Bronchial epithelial cell (primary cell): Measurements from ENCODE around the gene CASQ1. TPM values are rescaled to one million over a fixed set of nuclear protein-coding genes. Genes with fewer than 3 reads are reported as not detected.

ENCODE experiments used
- DNase-seq: peaks from one replicate; pipeline ENCODE4 v3.0.0-alpha.2; 2010; ENCODE audit warnings: low read depth
- FAIRE-seq: peaks from 2 replicates; lab custom pipeline; 2011; peaks lifted over from hg19 to GRCh38; lab: Jason Lieb, UNC
- H3K27me3 ChIP-seq: 2 replicates; pipeline ENCODE4 v1.5.1; 2011; ENCODE audit warnings: low read length; ENCODE audit not compliant: control insufficient read depth, insufficient read depth
- H3K36me3 ChIP-seq: 2 replicates; pipeline ENCODE4 v1.5.1; 2011; ENCODE audit warnings: low read length; ENCODE audit not compliant: control insufficient read depth, insufficient read depth
- H3K4me3 ChIP-seq: 2 replicates; pipeline ENCODE4 v1.5.1; 2011; ENCODE audit warnings: mild to moderate bottlenecking, low read depth, low read length, control low read depth
- total RNA-seq: library from RNA; depleted of rRNA; stranded (reverse); fragments of >200 nt; gene quantifications from 2 replicates; pipeline ENCODE4 v1.2.1, GENCODE V29; 2014
- TF ChIP-seq, protein P1 (sequence below): IDR thresholded peaks from 2 replicates; pipeline ENCODE4 v1.5.1; 2011; ENCODE audit warnings: mild to moderate bottlenecking, moderate library complexity, low read length, control low read depth, inconsistent platforms; ENCODE audit not compliant: insufficient read depth, severe bottlenecking

Gene CASQ1
- total RNA-seq, 1 donor from 2014 or later = not detected

DNA sequence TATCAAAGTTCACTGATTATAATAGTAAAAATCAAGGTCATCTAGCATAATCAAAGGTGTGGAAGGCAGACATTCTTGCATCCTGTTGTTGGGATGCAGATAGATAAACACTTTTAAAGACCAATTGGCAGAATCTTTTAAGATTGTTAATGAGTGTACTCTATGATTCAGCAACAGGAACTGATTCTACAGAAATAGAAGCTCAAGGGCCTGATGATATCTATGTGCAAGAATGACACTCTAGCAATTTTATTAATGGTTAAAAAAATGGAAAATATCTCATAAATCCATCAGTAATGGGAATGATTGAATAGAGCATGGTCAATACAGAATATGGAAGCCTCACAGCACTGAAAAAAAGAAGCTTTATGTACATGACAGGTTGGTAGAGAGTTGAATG lies 41.1 kb upstream of the CASQ1 start:
- peak; percentile 44 for DNase-seq
- Histone ChIP-seq H3K36me3 (no peaks in the 10 kb centered on the region), H3K4me3 (no peak overlapping the region), H3K27me3 (no peaks in the 10 kb centered on the region)
- TF ChIP-seq, protein P1, sequence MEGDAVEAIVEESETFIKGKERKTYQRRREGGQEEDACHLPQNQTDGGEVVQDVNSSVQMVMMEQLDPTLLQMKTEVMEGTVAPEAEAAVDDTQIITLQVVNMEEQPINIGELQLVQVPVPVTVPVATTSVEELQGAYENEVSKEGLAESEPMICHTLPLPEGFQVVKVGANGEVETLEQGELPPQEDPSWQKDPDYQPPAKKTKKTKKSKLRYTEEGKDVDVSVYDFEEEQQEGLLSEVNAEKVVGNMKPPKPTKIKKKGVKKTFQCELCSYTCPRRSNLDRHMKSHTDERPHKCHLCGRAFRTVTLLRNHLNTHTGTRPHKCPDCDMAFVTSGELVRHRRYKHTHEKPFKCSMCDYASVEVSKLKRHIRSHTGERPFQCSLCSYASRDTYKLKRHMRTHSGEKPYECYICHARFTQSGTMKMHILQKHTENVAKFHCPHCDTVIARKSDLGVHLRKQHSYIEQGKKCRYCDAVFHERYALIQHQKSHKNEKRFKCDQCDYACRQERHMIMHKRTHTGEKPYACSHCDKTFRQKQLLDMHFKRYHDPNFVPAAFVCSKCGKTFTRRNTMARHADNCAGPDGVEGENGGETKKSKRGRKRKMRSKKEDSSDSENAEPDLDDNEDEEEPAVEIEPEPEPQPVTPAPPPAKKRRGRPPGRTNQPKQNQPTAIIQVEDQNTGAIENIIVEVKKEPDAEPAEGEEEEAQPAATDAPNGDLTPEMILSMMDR = no peak
- FAIRE-seq = no peak

DNA sequence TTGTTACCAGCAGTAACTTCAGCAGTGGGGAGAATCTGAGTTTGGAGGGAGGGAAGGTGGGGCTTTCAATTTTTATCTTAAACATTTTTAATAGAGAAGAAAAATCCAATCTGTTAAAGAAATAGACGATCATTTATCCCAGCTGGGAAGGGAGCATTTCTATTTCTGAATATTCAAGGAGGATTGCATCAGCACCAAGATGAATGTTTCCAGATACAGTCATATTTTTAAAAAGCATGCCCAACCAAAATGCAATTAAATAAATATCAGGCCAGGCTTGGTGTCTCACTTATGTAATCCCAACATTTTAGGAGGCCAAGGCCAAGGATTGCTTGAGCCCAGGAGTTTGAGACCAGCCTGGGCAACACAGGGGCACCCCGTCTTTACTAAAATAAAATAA lies 40.7 kb upstream of the CASQ1 start:
- FAIRE-seq = no peak
- TF ChIP-seq, protein P1 = no peak
- Histone ChIP-seq H3K27me3 (no peaks in the 10 kb centered on the region), H3K4me3 (no peak overlapping the region), H3K36me3 (no peaks in the 10 kb centered on the region)
- DNase-seq = no peak

DNA sequence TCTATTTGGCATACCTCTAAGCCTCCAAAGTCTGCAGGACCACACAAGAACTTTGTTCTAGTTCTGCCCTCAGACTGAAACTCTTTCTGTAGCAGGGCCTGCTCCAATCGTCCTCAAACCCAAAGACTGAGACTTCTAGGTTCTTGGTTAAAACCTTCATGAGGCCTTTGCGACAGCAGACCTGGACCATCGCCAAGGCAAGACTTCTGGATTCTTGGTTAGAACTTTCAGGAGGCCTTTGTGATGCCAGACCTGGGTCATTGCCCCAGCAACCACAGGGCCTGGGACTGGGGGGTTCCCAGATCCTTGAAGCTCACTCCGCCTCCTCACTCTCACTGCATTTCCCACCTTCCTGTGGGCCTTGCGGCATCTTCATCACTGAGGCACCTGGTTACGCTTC lies 39.1 kb upstream of the CASQ1 start, which contains the start of gene ATP1A4:
Gene ATP1A4, plus strand, starts transcription at position 301 of the 400 bp plus-strand sequence. CDS start 438 bp downstream, outside the sequence.
- no peak for DNase-seq
- no peaks in the 10 kb centered on the region for H3K27me3 ChIP-seq
- TF ChIP-seq, protein P1 = no peak
- H3K36me3 ChIP-seq = no peaks in the 10 kb centered on the region
- H3K4me3 ChIP-seq = no peak within 1 kb of the TSS
- no peak for FAIRE-seq

DNA sequence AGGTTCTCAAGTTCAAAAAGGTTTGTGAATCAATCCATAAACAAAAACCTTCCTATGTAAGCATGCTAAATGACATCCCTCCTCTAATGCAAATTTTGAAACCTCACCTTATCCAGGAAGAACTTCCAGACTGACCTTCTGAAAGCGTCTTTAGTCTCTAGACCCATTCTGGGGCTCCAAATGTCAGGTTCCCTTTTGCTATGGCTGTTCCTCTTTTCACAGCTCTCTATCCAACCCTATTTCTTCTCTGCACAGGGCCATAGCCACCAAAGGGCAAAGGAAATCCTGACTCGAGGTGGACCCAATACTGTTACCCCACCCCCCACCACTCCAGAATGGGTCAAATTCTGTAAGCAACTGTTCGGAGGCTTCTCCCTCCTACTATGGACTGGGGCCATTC lies 35.6 kb upstream of the CASQ1 start:
- no peak overlapping the region for H3K4me3 ChIP-seq
- no peaks in the 10 kb centered on the region for H3K27me3 ChIP-seq
- DNase-seq (no peak), FAIRE-seq (no peak)
- TF ChIP-seq, protein P1 = no peak
- H3K36me3 ChIP-seq = no peaks in the 10 kb centered on the region

DNA sequence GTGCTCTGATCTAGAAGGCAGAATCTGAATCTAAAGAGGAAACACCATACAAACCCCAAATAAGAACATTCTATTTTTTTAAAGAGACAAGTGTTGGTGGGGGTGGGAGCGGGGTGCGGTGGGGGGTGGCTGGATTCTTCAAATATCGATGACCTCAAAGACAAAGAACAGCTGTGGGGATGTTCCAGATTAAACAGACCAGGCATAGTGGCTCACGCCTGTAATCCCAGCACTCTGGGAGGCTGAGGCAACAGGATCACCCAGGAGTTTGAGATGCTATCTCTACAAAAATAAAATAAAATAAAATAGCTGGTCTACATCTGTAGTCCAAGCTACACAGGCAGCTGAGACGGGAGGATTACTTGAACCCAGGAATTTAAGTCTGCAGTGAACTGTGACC lies 34.0 kb upstream of the CASQ1 start:
- FAIRE-seq (no peak), DNase-seq (no peak)
- no peaks in the 10 kb centered on the region for H3K36me3 ChIP-seq
- H3K4me3 ChIP-seq = no peak overlapping the region
- TF ChIP-seq, protein P1 = no peak
- H3K27me3 ChIP-seq = no peaks in the 10 kb centered on the region

DNA sequence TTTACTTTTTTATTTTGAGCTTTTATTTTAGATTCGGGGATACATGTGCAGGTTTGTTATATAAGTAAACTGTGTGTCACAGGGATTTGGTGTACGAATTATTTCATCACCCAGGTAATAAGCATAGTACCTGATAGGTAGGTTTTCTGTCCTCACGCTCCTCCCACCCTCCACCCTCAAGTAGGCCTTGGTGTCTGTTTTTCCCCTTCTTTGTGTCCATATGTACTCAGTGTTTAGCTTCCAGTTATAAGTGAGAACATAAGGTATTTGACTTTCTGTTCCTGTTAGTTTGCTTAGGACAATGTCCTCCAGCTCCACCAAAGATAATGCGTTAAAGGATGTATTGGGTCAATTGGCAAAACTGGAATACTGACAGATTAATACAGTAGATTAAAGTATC lies 33.2 kb upstream of the CASQ1 start:
- H3K27me3 ChIP-seq = no peaks in the 10 kb centered on the region
- FAIRE-seq (no peak), DNase-seq (no peak)
- no peak overlapping the region for H3K4me3 ChIP-seq
- no peaks in the 10 kb centered on the region for H3K36me3 ChIP-seq
- TF ChIP-seq, protein P1 = no peak
